Panc1 (cell line): ENCODE data around the gene AKR1C2. TPM values are rescaled to one million over a fixed set of nuclear protein-coding genes. Genes with fewer than 3 reads are reported as not detected.
"Not testable (repeated sequence)": the region's sequence is repeated elsewhere in the genome, so short reads cannot be mapped to it uniquely, and the experiment has no call there.

ENCODE experiments used
- ATAC-seq: fragments of 200-7000 bp; cut with Tn5 transposase; 2 replicates; pipeline ENCODE4 v1.9.1; 2020; ENCODE audit warnings: mild to moderate bottlenecking, moderate library complexity
- BruUV-seq: library from RNA; stranded (reverse); fragments of 400-500 nt; replicated peaks from 2 replicates; lab custom pipeline; 2021; lab: Mats Ljungman, UMichigan
- CTCF ChIA-PET: fragments of 300-600 bp; sonication (Branson Sonifier 250); formaldehyde crosslinking; loops from one replicate; lab custom pipeline; 2022; ENCODE audit warnings: antibody characterized with exemption; lab: Charles Lee
- POLR2A ChIA-PET: fragments of 300-600 bp; sonication (Branson Sonifier 250); formaldehyde crosslinking; loops from one replicate; lab custom pipeline; 2022; ENCODE audit warnings: antibody characterized with exemption; lab: Charles Lee
- DNase-seq: peaks from one replicate; pipeline ENCODE4 v3.0.0-alpha.2; 2010; ENCODE audit warnings: low read depth, low spot score
- H3K27ac ChIP-seq: 2 replicates; pipeline ENCODE4 v1.5.1; 2011; ENCODE audit warnings: mild to moderate bottlenecking, low read length, inconsistent platforms
- H3K27me3 ChIP-seq: fragments of 200-500 bp; sonication (Bioruptor generic); 2 replicates; pipeline ENCODE4 v1.6.0; 2014; ENCODE audit warnings: low read length, inconsistent platforms; ENCODE audit not compliant: control insufficient read depth, insufficient read depth
- H3K36me3 ChIP-seq: fragments of 200-500 bp; sonication (Bioruptor generic); 2 replicates; pipeline ENCODE4 v1.5.1; 2014; ENCODE audit warnings: inconsistent platforms, mild to moderate bottlenecking, low read length, moderate library complexity; ENCODE audit not compliant: control insufficient read depth, insufficient read depth
- H3K4me1 ChIP-seq: 2 replicates; pipeline ENCODE4 v1.5.1; 2011; ENCODE audit warnings: inconsistent platforms, mild to moderate bottlenecking, low read length, moderate library complexity; ENCODE audit not compliant: control insufficient read depth, insufficient read depth
- H3K4me3 ChIP-seq, 2 experiments: 2 replicates each; pipeline ENCODE4 v1.5.1; 2011 to 2012; ENCODE audit warnings: low read depth in 2 of 2, low read length in 2 of 2, mild to moderate bottlenecking in 2 of 2, inconsistent platforms in 1 of 2, moderate library complexity in 1 of 2
- H3K9me3 ChIP-seq: fragments of 200-500 bp; sonication (Bioruptor generic); 2 replicates; pipeline ENCODE4 v1.5.1; 2014; ENCODE audit warnings: low read depth, mild to moderate bottlenecking, inconsistent platforms, low read length, moderate library complexity; ENCODE audit not compliant: control insufficient read depth, insufficient read depth
- POLR2AphosphoS5 ChIP-seq: IDR thresholded peaks from 2 replicates; pipeline ENCODE4 v1.6.1; 2012; ENCODE audit warnings: mild to moderate bottlenecking, low read depth, low read length, moderate library complexity
- SIN3A ChIP-seq: IDR thresholded peaks from 2 replicates; pipeline ENCODE4 v1.6.1; 2012; ENCODE audit warnings: low read depth, mild to moderate bottlenecking, low read length, moderate library complexity, borderline replicate concordance; ENCODE audit not compliant: insufficient read depth
- TCF7L2 ChIP-seq: IDR thresholded peaks from 2 replicates; pipeline ENCODE4 v1.6.1; 2011; ENCODE audit warnings: mild to moderate bottlenecking, low read depth, low read length, inconsistent platforms
- in situ Hi-C: cut with HindIII; loops from 2 replicates; pipeline ENCODE4 v1.10.0; 2016; ENCODE audit warnings: low sequenced_read_pairs, low pct_unique_long_range_greater_than_20kb
- intact Hi-C: fragments of 100-400 bp; cut with micrococcal nuclease; formaldehyde crosslinking; loops from one replicate; pipeline ENCODE4 v1.10.0; 2022; ENCODE audit not compliant: unreplicated experiment
- total RNA-seq: library from RNA; stranded (reverse); gene quantifications from one replicate; pipeline ENCODE4 v1.2.1, GENCODE V29; 2021; ENCODE audit not compliant: unreplicated experiment
- TF ChIP-seq, protein P1 (sequence below): fragments of 450-650 bp; IDR thresholded peaks from 2 replicates; pipeline ENCODE4 v1.5.1; 2017; ENCODE audit warnings: mild to moderate bottlenecking
- TF ChIP-seq, protein P2 (sequence below), 2 experiments: IDR thresholded peaks; 2 replicates each; pipeline ENCODE4 v1.6.1; 2011 to 2012; ENCODE audit warnings: low read depth in 2 of 2, control low read depth in 1 of 2, low read length in 1 of 2, mild to moderate bottlenecking in 1 of 2, moderate library complexity in 1 of 2; ENCODE audit not compliant: insufficient read depth in 1 of 2

AKR1C2 gene
- total RNA-seq, 1 experiment from 2014 or later = 0.33 TPM

DNA sequence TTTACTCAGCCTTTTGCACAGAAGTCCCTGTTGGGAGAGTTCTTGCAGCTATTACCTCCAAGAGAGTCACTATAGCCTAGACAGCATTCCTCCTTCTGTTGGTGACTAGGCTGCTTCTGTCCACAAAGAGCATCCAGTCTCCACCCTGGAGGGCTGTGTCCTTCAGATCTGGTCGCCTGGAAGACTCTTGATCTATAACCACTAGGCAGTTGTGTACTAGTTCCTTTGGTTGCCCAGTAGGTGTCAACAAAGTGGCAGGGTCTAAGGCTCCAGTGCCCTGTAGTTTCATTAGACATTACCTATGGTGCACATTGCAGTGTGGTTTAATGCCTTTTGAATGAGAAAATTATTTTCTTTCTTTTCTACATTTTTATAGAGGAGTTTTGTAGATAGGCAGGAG, 11.3 kb upstream of the AKR1C2 start:
- Histone ChIP-seq H3K4me3 (no peak overlapping the region), H3K27ac (no peak overlapping the region), H3K9me3 (no peaks in the 10 kb centered on the region), H3K27me3 (no peaks in the 10 kb centered on the region), H3K4me1 (no peaks in the 10 kb centered on the region), H3K36me3 (no peaks in the 10 kb centered on the region)
- BruUV-seq = no TSS peak
- in situ Hi-C loops (no loop called here), intact Hi-C loops (no loop called here)
- ATAC-seq = no peak
- POLR2A ChIA-PET = no interaction called here
- TF ChIP-seq POLR2AphosphoS5 = no peak
- TF ChIP-seq, protein P1, sequence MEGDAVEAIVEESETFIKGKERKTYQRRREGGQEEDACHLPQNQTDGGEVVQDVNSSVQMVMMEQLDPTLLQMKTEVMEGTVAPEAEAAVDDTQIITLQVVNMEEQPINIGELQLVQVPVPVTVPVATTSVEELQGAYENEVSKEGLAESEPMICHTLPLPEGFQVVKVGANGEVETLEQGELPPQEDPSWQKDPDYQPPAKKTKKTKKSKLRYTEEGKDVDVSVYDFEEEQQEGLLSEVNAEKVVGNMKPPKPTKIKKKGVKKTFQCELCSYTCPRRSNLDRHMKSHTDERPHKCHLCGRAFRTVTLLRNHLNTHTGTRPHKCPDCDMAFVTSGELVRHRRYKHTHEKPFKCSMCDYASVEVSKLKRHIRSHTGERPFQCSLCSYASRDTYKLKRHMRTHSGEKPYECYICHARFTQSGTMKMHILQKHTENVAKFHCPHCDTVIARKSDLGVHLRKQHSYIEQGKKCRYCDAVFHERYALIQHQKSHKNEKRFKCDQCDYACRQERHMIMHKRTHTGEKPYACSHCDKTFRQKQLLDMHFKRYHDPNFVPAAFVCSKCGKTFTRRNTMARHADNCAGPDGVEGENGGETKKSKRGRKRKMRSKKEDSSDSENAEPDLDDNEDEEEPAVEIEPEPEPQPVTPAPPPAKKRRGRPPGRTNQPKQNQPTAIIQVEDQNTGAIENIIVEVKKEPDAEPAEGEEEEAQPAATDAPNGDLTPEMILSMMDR = peak; percentile 29
- CTCF ChIA-PET = no interaction called here
- no peak for DNase-seq

DNA sequence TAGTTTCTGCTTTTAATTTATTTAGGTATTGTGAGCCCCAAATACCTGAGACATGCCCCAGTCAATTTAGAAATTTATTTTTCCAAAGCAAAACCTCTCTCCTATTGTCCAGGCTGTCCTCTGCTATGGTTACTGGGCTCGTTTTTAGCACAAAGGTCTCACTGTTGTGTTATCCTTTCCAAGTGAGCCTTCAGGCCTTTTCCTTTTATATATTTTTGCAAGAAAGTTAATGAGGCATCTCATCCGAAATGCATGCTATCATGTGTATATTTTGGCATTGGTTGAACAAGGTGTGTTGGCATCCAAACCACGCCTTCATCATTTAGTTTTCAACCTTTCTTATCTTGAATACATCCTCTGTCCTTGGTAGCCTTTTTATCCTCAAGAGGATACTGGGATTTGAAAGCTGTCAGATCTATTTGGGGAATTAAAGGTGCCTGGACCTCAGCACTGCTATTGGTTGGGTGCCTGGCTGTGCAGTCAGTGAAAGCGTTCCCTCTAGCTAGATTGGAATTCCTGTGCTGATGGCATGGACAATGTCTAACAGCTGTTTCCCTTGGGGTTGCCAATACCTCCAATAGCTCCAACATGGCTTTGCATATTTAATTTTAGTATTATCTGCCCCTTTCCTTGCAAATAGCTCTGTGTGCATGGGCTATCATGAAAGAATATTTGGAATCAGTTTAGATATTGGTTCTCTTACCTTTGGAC, 10.7 kb upstream of the AKR1C2 start:
- intact Hi-C loops, in situ Hi-C loops, H3K27me3 ChIP-seq, DNase-seq, CTCF ChIA-PET, ATAC-seq, BruUV-seq, H3K36me3 ChIP-seq, POLR2A ChIA-PET, H3K4me3 ChIP-seq, H3K4me1 ChIP-seq, H3K9me3 ChIP-seq, H3K27ac ChIP-seq: not testable (repeated sequence)

DNA sequence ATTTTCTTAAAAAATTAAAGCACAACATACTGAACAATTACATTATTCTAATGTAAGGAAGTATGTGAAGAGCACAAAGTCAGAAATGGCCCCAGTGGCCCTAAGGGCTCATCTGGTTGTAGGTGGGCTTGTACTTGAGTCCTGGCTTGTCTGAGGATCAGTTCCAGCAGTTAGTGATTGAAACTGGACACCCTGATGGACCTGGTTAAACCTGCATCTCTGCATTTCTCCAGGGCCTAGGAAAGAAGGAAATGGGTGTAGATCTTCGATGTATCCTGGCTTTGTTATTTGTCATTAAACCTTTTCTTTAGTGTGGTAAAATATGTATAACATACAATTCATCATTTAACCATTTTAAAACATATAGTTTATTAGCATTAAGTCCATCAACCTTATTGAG, 9.7 kb upstream of the AKR1C2 start:
- in situ Hi-C loops (no loop called here), intact Hi-C loops (no loop called here)
- H3K27me3 ChIP-seq = no peaks in the 10 kb centered on the region
- ChIA-PET CTCF (no interaction called here), POLR2A (no interaction called here)
- ATAC-seq (no peak), DNase-seq (no peak)
- H3K9me3 ChIP-seq = no peaks in the 10 kb centered on the region
- no peaks in the 10 kb centered on the region for H3K36me3 ChIP-seq
- H3K4me3 ChIP-seq = no peak overlapping the region
- TF ChIP-seq POLR2AphosphoS5 (no peak), TCF7L2 (no peak), SIN3A (no peak)
- TF ChIP-seq, protein P1 = no peak
- TF ChIP-seq, protein P2, sequence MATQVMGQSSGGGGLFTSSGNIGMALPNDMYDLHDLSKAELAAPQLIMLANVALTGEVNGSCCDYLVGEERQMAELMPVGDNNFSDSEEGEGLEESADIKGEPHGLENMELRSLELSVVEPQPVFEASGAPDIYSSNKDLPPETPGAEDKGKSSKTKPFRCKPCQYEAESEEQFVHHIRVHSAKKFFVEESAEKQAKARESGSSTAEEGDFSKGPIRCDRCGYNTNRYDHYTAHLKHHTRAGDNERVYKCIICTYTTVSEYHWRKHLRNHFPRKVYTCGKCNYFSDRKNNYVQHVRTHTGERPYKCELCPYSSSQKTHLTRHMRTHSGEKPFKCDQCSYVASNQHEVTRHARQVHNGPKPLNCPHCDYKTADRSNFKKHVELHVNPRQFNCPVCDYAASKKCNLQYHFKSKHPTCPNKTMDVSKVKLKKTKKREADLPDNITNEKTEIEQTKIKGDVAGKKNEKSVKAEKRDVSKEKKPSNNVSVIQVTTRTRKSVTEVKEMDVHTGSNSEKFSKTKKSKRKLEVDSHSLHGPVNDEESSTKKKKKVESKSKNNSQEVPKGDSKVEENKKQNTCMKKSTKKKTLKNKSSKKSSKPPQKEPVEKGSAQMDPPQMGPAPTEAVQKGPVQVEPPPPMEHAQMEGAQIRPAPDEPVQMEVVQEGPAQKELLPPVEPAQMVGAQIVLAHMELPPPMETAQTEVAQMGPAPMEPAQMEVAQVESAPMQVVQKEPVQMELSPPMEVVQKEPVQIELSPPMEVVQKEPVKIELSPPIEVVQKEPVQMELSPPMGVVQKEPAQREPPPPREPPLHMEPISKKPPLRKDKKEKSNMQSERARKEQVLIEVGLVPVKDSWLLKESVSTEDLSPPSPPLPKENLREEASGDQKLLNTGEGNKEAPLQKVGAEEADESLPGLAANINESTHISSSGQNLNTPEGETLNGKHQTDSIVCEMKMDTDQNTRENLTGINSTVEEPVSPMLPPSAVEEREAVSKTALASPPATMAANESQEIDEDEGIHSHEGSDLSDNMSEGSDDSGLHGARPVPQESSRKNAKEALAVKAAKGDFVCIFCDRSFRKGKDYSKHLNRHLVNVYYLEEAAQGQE (IDR thresholded peaks at IDR 0.05; ENCODE audit: insufficient read depth in 1 of 2, low read depth in 2 of 2, low read length in 1 of 2) = no peak
- no peaks in the 10 kb centered on the region for H3K4me1 ChIP-seq
- BruUV-seq = no TSS peak
- H3K27ac ChIP-seq = no peak overlapping the region
